HG03060 (cell line): ENCODE data around the gene CFAP77.

Experiments used
- ATAC-seq: cut with Tn5 transposase; IDR thresholded peaks from one replicate; pipeline ENCODE4 v1.9.1; 2021; ENCODE audit warnings: low read depth, moderate number of reproducible peaks; ENCODE audit not compliant: unreplicated experiment

The CFAP77 gene

GRCh38 chr9:132447346-132447745, 37.3 kb downstream of the CFAP77 start:
- ATAC-seq = no peak

- ATAC-seq = no peak
Measured at GRCh38 chr9:132447902-132448301, 37.9 kb downstream of the CFAP77 start.

- ATAC-seq = no peak
Measured at GRCh38 chr9:132451276-132451675, 41.3 kb downstream of the CFAP77 start.

- no peak for ATAC-seq
Measured at GRCh38 chr9:132456241-132456640, 46.2 kb downstream of the CFAP77 start.

- no peak for ATAC-seq
Measured at GRCh38 chr9:132457504-132458236, 47.7 kb downstream of the CFAP77 start.

- no peak for ATAC-seq
Measured at GRCh38 chr9:132458432-132458831, 48.4 kb downstream of the CFAP77 start.

GRCh38 chr9:132459661-132460060, 49.6 kb downstream of the CFAP77 start:
- no peak for ATAC-seq

- no peak for ATAC-seq
Measured at GRCh38 chr9:132460240-132460639, 50.2 kb downstream of the CFAP77 start.

GRCh38 chr9:132461281-132461896, 51.4 kb downstream of the CFAP77 start:
- ATAC-seq = no peak

GRCh38 chr9:132461971-132462370, 52.0 kb downstream of the CFAP77 start:
- no peak for ATAC-seq

- no peak for ATAC-seq
Measured at GRCh38 chr9:132464547-132464946, 54.5 kb downstream of the CFAP77 start.

- no peak for ATAC-seq
Measured at GRCh38 chr9:132465131-132465635, 55.2 kb downstream of the CFAP77 start.

- ATAC-seq = no peak
Measured at GRCh38 chr9:132472199-132472598, 62.2 kb downstream of the CFAP77 start.

GRCh38 chr9:132472599-132472998, 62.6 kb downstream of the CFAP77 start:
- ATAC-seq = no peak

- ATAC-seq = no peak
Measured at GRCh38 chr9:132474253-132474652, 64.2 kb downstream of the CFAP77 start.

GRCh38 chr9:132478353-132479050, 68.5 kb downstream of the CFAP77 start:
- no peak for ATAC-seq

- ATAC-seq = no peak
Measured at GRCh38 chr9:132479733-132480132, 69.7 kb downstream of the CFAP77 start.

GRCh38 chr9:132481053-132481849, 71.2 kb downstream of the CFAP77 start:
- no peak for ATAC-seq

GRCh38 chr9:132482196-132482813, 72.3 kb downstream of the CFAP77 start:
- no peak for ATAC-seq

- no peak for ATAC-seq
Measured at GRCh38 chr9:132485393-132485792, 75.4 kb downstream of the CFAP77 start.
